ENCODE data around the gene COPE.

COPE gene

GRCh38 chr19:18876865-18877264 lies 42.3 kb downstream of the COPE start:
- TF ChIP-seq TAF1 (IDR thresholded peaks at IDR 0.05; ENCODE audit: borderline replicate concordance, insufficient read depth, low read length) (no peak), FOXP2 (optimal IDR thresholded peaks at IDR 0.05; ENCODE audit: borderline replicate concordance, extremely low read depth, extremely low read length, insufficient read depth) (no peak), POLR2AphosphoS5 (IDR thresholded peaks at IDR 0.05; ENCODE audit: low read depth, low read length) (no peak), SIN3A (IDR thresholded peaks at IDR 0.05; ENCODE audit: borderline replicate concordance, insufficient read depth, low read length) (no peak)
- TF ChIP-seq, protein P1, sequence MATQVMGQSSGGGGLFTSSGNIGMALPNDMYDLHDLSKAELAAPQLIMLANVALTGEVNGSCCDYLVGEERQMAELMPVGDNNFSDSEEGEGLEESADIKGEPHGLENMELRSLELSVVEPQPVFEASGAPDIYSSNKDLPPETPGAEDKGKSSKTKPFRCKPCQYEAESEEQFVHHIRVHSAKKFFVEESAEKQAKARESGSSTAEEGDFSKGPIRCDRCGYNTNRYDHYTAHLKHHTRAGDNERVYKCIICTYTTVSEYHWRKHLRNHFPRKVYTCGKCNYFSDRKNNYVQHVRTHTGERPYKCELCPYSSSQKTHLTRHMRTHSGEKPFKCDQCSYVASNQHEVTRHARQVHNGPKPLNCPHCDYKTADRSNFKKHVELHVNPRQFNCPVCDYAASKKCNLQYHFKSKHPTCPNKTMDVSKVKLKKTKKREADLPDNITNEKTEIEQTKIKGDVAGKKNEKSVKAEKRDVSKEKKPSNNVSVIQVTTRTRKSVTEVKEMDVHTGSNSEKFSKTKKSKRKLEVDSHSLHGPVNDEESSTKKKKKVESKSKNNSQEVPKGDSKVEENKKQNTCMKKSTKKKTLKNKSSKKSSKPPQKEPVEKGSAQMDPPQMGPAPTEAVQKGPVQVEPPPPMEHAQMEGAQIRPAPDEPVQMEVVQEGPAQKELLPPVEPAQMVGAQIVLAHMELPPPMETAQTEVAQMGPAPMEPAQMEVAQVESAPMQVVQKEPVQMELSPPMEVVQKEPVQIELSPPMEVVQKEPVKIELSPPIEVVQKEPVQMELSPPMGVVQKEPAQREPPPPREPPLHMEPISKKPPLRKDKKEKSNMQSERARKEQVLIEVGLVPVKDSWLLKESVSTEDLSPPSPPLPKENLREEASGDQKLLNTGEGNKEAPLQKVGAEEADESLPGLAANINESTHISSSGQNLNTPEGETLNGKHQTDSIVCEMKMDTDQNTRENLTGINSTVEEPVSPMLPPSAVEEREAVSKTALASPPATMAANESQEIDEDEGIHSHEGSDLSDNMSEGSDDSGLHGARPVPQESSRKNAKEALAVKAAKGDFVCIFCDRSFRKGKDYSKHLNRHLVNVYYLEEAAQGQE (IDR thresholded peaks at IDR 0.05; ENCODE audit: insufficient read depth in 1 of 2, low read depth in 2 of 2, low read length in 2 of 2): no peak

DNA sequence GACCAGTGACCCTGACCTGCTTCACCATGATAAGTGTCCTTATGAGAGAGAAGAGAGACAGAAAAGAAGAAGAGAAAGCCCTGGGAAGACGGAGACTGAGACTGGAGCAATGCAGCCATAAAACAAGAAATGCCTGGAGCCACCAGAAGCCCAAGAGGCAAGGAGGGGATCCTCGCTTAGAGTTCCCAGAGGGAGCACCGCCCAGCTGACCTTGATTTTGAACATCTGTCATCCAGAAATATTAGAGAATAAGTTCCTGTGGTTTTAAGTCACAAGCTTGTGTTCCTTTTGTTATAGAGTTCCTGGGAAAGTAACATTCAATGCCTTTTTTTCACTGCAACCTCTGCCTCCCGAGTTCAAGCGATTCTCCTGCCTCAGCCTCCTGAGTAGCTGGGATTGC lies 43.5 kb downstream of the COPE start:
- TF ChIP-seq, protein P1 (IDR thresholded peaks at IDR 0.05; ENCODE audit: insufficient read depth in 1 of 2, low read depth in 2 of 2, low read length in 2 of 2): no peak
- TF ChIP-seq SIN3A (IDR thresholded peaks at IDR 0.05; ENCODE audit: borderline replicate concordance, insufficient read depth, low read length): no peak
- no peak for TF ChIP-seq TAF1 (IDR thresholded peaks at IDR 0.05; ENCODE audit: borderline replicate concordance, insufficient read depth, low read length)
- TF ChIP-seq FOXP2 (optimal IDR thresholded peaks at IDR 0.05; ENCODE audit: borderline replicate concordance, extremely low read depth, extremely low read length, insufficient read depth): no peak
- TF ChIP-seq POLR2AphosphoS5 (IDR thresholded peaks at IDR 0.05; ENCODE audit: low read depth, low read length): no peak

GRCh38 chr19:18871543-18871942 lies 47.6 kb downstream of the COPE start:
- TF ChIP-seq, protein P1 (IDR thresholded peaks at IDR 0.05; ENCODE audit: insufficient read depth in 1 of 2, low read depth in 2 of 2, low read length in 2 of 2): no peak

DNA sequence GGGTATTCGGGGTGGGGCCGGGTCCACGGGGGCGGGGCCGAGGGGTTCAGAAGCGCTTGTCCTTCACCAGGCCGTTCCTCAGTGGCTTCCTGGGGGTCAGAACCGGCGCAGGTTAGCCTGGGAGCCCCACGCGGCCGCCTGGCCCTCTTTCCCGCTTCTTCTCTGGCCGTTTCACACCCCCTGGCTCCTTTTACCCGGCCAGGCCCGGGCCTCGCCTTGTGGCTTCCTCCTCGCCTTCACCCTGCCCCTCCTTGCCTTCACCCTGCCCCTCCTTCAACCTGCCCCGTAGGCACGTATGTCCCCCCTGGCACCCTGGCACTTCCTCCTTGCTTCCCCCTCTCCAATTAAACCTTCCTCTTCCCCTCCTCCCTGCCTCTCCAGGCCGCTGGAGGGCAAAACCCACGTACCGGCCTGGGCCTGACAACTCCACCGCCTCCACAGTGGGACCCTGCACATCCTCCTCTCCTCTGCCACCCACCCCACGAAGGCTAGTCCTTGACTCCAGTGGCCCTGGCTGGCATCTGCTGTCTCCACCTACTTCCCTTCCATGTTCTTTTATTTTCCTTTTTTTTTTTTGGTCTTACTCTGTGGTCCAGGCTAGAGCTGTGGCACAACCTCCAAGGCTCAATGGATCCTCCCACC lies 48.5 kb downstream of the COPE start:
- TF ChIP-seq FOXP2 (optimal IDR thresholded peaks at IDR 0.05; ENCODE audit: borderline replicate concordance, extremely low read depth, extremely low read length, insufficient read depth): no peak

- TF ChIP-seq FOXP2 (optimal IDR thresholded peaks at IDR 0.05; ENCODE audit: borderline replicate concordance, extremely low read depth, extremely low read length, insufficient read depth): no peak
- TF ChIP-seq POLR2AphosphoS5 (IDR thresholded peaks at IDR 0.05; ENCODE audit: low read depth, low read length): peak; percentile 18; the same call in 1 of the 2 replicates
These were observed 49.2 kb downstream of the COPE start for GRCh38 chr19:18869781-18870530.

- TF ChIP-seq FOXP2 (optimal IDR thresholded peaks at IDR 0.05; ENCODE audit: borderline replicate concordance, extremely low read depth, extremely low read length, insufficient read depth) (no peak), POLR2AphosphoS5 (IDR thresholded peaks at IDR 0.05; ENCODE audit: low read depth, low read length) (no peak), TAF1 (IDR thresholded peaks at IDR 0.05; ENCODE audit: borderline replicate concordance, insufficient read depth, low read length) (no peak), SIN3A (IDR thresholded peaks at IDR 0.05; ENCODE audit: borderline replicate concordance, insufficient read depth, low read length) (no peak)
- TF ChIP-seq, protein P1 (IDR thresholded peaks at IDR 0.05; ENCODE audit: insufficient read depth in 1 of 2, low read depth in 2 of 2, low read length in 2 of 2): no peak
These were observed 50.1 kb downstream of the COPE start for GRCh38 chr19:18869023-18869618.
